Measurements from ENCODE around the gene PEX1. TPM values are rescaled to one million over a fixed set of nuclear protein-coding genes. Genes with fewer than 3 reads are reported as not detected.

The PEX1 gene
- total and polyA plus RNA-seq, 9 of the 15 experiments (the other 6 are each of a cell fraction or from before 2014, with no cell fraction given) = 9.4 to 32.2 (median 19.9) TPM

DNA sequence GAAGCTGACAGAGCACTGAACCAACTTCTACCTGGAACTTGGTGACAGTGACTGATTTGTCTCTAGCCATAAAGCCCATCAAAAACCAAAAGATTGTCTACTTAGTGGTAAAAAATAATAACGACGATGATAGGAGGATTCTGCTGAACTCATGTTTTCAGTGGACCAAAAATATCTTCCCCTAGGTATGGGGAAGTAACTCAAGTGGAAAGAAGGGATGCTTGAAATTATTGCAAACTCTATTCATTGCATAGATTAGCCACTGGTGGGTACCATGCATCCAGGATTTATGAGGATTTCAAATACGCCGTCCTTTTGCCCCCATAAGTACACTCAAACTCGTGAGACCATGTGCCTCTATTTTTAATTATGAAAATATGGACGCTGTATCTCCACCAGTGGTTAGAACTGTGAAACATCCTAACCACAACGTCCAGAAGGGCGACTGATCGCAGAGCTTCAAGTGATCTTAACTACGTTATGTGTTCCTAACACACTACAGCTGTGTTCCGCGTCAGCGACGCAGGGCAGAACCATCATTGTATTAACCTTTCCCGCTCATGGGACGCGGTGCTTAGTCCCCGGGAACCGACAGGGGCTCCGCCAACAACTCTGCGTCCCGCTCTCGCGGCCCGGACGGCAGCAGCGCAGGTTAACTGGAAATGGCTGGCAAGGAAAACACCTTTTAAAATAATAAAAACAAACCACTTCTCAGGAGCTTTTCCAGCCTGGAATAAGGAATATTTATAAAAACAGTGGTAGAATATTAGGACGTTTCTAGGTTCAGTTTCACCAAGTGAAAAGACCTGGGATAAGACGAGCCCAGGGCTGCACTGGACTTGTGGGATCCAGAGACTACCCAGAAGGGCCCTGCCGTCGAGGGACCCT lies 776 bp downstream of the PEX1 start (continued):
- TF ChIP-seq MTA1 (IDR thresholded peaks at IDR 0.05; ENCODE audit: borderline replicate concordance) = no peak
- no peak for TF ChIP-seq ZNF41 (CRISPR knock-in tag; conservative IDR thresholded peaks at IDR 0.05)
- no peak for TF ChIP-seq ZKSCAN3 (CRISPR knock-in tag; IDR thresholded peaks at IDR 0.05)
- TF ChIP-seq, protein P1, sequence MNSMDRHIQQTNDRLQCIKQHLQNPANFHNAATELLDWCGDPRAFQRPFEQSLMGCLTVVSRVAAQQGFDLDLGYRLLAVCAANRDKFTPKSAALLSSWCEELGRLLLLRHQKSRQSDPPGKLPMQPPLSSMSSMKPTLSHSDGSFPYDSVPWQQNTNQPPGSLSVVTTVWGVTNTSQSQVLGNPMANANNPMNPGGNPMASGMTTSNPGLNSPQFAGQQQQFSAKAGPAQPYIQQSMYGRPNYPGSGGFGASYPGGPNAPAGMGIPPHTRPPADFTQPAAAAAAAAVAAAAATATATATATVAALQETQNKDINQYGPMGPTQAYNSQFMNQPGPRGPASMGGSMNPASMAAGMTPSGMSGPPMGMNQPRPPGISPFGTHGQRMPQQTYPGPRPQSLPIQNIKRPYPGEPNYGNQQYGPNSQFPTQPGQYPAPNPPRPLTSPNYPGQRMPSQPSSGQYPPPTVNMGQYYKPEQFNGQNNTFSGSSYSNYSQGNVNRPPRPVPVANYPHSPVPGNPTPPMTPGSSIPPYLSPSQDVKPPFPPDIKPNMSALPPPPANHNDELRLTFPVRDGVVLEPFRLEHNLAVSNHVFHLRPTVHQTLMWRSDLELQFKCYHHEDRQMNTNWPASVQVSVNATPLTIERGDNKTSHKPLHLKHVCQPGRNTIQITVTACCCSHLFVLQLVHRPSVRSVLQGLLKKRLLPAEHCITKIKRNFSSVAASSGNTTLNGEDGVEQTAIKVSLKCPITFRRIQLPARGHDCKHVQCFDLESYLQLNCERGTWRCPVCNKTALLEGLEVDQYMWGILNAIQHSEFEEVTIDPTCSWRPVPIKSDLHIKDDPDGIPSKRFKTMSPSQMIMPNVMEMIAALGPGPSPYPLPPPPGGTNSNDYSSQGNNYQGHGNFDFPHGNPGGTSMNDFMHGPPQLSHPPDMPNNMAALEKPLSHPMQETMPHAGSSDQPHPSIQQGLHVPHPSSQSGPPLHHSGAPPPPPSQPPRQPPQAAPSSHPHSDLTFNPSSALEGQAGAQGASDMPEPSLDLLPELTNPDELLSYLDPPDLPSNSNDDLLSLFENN (IDR thresholded peaks at IDR 0.05; ENCODE audit: low read depth in 2 of 2, low read length in 2 of 2) = no peak
- no peak for TF ChIP-seq NELFE (IDR thresholded peaks at IDR 0.05; ENCODE audit: insufficient read depth, insufficient read length)
- TF ChIP-seq, protein P2, sequence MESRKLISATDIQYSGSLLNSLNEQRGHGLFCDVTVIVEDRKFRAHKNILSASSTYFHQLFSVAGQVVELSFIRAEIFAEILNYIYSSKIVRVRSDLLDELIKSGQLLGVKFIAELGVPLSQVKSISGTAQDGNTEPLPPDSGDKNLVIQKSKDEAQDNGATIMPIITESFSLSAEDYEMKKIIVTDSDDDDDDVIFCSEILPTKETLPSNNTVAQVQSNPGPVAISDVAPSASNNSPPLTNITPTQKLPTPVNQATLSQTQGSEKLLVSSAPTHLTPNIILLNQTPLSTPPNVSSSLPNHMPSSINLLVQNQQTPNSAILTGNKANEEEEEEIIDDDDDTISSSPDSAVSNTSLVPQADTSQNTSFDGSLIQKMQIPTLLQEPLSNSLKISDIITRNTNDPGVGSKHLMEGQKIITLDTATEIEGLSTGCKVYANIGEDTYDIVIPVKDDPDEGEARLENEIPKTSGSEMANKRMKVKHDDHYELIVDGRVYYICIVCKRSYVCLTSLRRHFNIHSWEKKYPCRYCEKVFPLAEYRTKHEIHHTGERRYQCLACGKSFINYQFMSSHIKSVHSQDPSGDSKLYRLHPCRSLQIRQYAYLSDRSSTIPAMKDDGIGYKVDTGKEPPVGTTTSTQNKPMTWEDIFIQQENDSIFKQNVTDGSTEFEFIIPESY (CRISPR knock-in tag; IDR thresholded peaks at IDR 0.05) = no peak
- TF ChIP-seq CEBPB (tag; IDR thresholded peaks at IDR 0.05) = no peak
- no peak; a peak in 1 of 4 replicates for TF ChIP-seq TRIM24 (IDR thresholded peaks at IDR 0.05)
- TF ChIP-seq, protein P3, sequence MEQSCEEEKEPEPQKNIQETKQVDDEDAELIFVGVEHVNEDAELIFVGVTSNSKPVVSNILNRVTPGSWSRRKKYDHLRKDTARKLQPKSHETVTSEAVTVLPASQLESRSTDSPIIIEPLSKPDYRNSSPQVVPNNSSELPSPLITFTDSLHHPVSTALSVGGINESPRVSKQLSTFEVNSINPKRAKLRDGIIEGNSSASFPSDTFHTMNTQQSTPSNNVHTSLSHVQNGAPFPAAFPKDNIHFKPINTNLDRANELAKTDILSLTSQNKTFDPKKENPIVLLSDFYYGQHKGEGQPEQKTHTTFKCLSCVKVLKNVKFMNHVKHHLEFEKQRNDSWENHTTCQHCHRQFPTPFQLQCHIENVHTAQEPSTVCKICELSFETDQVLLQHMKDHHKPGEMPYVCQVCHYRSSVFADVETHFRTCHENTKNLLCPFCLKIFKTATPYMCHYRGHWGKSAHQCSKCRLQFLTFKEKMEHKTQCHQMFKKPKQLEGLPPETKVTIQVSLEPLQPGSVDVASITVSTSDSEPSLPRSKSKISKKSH (CRISPR knock-in tag; IDR thresholded peaks at IDR 0.05) = no peak
- no peak for TF ChIP-seq SMARCA5 (IDR thresholded peaks at IDR 0.05)
- TF ChIP-seq MCM5 (IDR thresholded peaks at IDR 0.05; ENCODE audit: low read depth) = no peak
- TF ChIP-seq PHTF2 (CRISPR knock-in tag; IDR thresholded peaks at IDR 0.05) = no peak
- TF ChIP-seq, protein P4, sequence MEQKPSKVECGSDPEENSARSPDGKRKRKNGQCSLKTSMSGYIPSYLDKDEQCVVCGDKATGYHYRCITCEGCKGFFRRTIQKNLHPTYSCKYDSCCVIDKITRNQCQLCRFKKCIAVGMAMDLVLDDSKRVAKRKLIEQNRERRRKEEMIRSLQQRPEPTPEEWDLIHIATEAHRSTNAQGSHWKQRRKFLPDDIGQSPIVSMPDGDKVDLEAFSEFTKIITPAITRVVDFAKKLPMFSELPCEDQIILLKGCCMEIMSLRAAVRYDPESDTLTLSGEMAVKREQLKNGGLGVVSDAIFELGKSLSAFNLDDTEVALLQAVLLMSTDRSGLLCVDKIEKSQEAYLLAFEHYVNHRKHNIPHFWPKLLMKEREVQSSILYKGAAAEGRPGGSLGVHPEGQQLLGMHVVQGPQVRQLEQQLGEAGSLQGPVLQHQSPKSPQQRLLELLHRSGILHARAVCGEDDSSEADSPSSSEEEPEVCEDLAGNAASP (IDR thresholded peaks at IDR 0.05) = no peak
- no peak for TF ChIP-seq POLR2H (tag; IDR thresholded peaks at IDR 0.05; ENCODE audit: low read depth)
- no peak for TF ChIP-seq POLR2G (IDR thresholded peaks at IDR 0.05; ENCODE audit: low read depth, low read length)
- TF ChIP-seq ZNF444 (CRISPR knock-in tag; IDR thresholded peaks at IDR 0.05) = no peak
- no peak for TF ChIP-seq ZSCAN32 (CRISPR knock-in tag; IDR thresholded peaks at IDR 0.05)
- no peak for TF ChIP-seq TAF7 (tag; IDR thresholded peaks at IDR 0.05)
- TF ChIP-seq NFIC (IDR thresholded peaks at IDR 0.05) = no peak
- TF ChIP-seq ZNF507 (tag; conservative IDR thresholded peaks at IDR 0.05) = no peak

Measured in K562 (cell line).